Caco-2 (cell line): Measurements from ENCODE around the gene CXorf58. TPM values are rescaled to one million over a fixed set of nuclear protein-coding genes. Genes with fewer than 3 reads are reported as not detected.

Source experiments
- BruUV-seq: library from RNA; stranded (reverse); fragments of 400-500 nt; replicated peaks from 2 replicates; lab custom pipeline; 2021; lab: Mats Ljungman, UMichigan
- CTCF ChIA-PET: fragments of 300-600 bp; sonication (Branson Sonifier 250); formaldehyde crosslinking; loops from one replicate; lab custom pipeline; 2022; ENCODE audit warnings: antibody characterized with exemption; lab: Charles Lee
- POLR2A ChIA-PET: fragments of 300-600 bp; sonication (Branson Sonifier 250); formaldehyde crosslinking; loops from one replicate; lab custom pipeline; 2022; ENCODE audit warnings: antibody characterized with exemption; lab: Charles Lee
- DNase-seq, 2 experiments: peaks; one replicate each; pipeline versions ENCODE4 v3.0.0 to v3.0.0-alpha.2; 2020 to 2022
- H3K27me3 ChIP-seq: replicated peaks from 2 replicates; pipeline ENCODE4 v1.6.0; 2011; ENCODE audit warnings: low read length; ENCODE audit not compliant: control insufficient read depth, insufficient read depth
- H3K36me3 ChIP-seq: 2 replicates; pipeline ENCODE4 v1.5.1; 2011; ENCODE audit warnings: low read length; ENCODE audit not compliant: control insufficient read depth, insufficient read depth
- H3K4me1 ChIP-seq: fragments of 250-450 bp; sonication (Bioruptor Pico); 2 replicates; pipeline ENCODE4 v1.5.1; 2020; ENCODE audit warnings: mild to moderate bottlenecking
- H3K4me3 ChIP-seq: 2 replicates; pipeline ENCODE4 v1.5.1; 2011; ENCODE audit warnings: low read depth, mild to moderate bottlenecking, control low read depth, low read length
- H3K9me3 ChIP-seq: fragments of 250-450 bp; sonication (Bioruptor Pico); 2 replicates; pipeline ENCODE4 v1.5.1; 2020; ENCODE audit warnings: mild to moderate bottlenecking, moderate library complexity
- H3K27ac Mint-ChIP-seq: one replicate; pipeline ENCODE4 v1.8.0; 2022; ENCODE audit warnings: mixed read lengths; ENCODE audit not compliant: unreplicated experiment
- H3K27me3 Mint-ChIP-seq: one replicate; pipeline ENCODE4 v1.8.0; 2022; ENCODE audit warnings: mixed read lengths; ENCODE audit not compliant: insufficient read depth, unreplicated experiment
- H3K36me3 Mint-ChIP-seq: one replicate; pipeline ENCODE4 v1.8.0; 2022; ENCODE audit warnings: mild to moderate bottlenecking, mixed read lengths; ENCODE audit not compliant: insufficient read depth, unreplicated experiment
- H3K4me1 Mint-ChIP-seq: one replicate; pipeline ENCODE4 v1.8.0; 2022; ENCODE audit warnings: low read depth, mixed read lengths; ENCODE audit not compliant: unreplicated experiment
- H3K4me3 Mint-ChIP-seq: one replicate; pipeline ENCODE4 v1.8.0; 2022; ENCODE audit warnings: mild to moderate bottlenecking, moderate library complexity, mixed read lengths; ENCODE audit not compliant: unreplicated experiment
- H3K9me3 Mint-ChIP-seq: one replicate; pipeline ENCODE4 v1.8.0; 2022; ENCODE audit warnings: mixed read lengths; ENCODE audit not compliant: unreplicated experiment
- CTCF ChIP-seq, 2 experiments: fragments of 200-600 bp in 1 of 2; IDR thresholded peaks; 1 replicate in 1 of 2; 2 replicates in 1 of 2; pipeline versions ENCODE4 v1.5.1 to v1.8.0; 2011 to 2022; ENCODE audit warnings: antibody characterized with exemption in 1 of 2, control low read depth in 1 of 2, inconsistent platforms in 1 of 2, low read depth in 1 of 2, low read length in 1 of 2, mild to moderate bottlenecking in 1 of 2, moderate library complexity in 1 of 2; ENCODE audit not compliant: insufficient read depth in 1 of 2, severe bottlenecking in 1 of 2, unreplicated experiment in 1 of 2
- intact Hi-C: fragments of 100-400 bp; cut with micrococcal nuclease; formaldehyde crosslinking; loops from one replicate; pipeline ENCODE4 v1.10.0; 2022; ENCODE audit not compliant: unreplicated experiment
- total RNA-seq: library from RNA; stranded (reverse); gene quantifications from 2 replicates; pipeline ENCODE4 v1.2.3, GENCODE V29; 2022

CXorf58 gene
- total RNA-seq, 1 experiment from 2014 or later, result not detected

- H3K4me3 ChIP-seq, result no peak overlapping the region
- Mint-ChIP-seq H3K27me3 (no peaks in the 10 kb centered on the region), H3K4me1 (no peaks in the 10 kb centered on the region), H3K27ac (no peak overlapping the region), H3K4me3 (no peak overlapping the region), H3K36me3 (no peaks in the 10 kb centered on the region), H3K9me3 (no peaks in the 10 kb centered on the region)
- no peaks in the 10 kb centered on the region for H3K27me3 ChIP-seq
- no peaks in the 10 kb centered on the region for H3K36me3 ChIP-seq
- no peaks in the 10 kb centered on the region for H3K4me1 ChIP-seq
- POLR2A ChIA-PET, result no interaction called here
- TF ChIP-seq CTCF (IDR thresholded peaks at IDR 0.05; ENCODE audit: insufficient read depth in 1 of 2, low read depth in 1 of 2, low read length in 1 of 2, severe bottlenecking in 1 of 2, unreplicated experiment in 1 of 2), result no peak
- H3K9me3 ChIP-seq, result no peaks in the 10 kb centered on the region
- no TSS peak for BruUV-seq
- CTCF ChIA-PET, result no interaction called here
- intact Hi-C loops, result no loop called here
- no peak for DNase-seq
Measured at GRCh38 chrX:23953908-23954269, 46.1 kb downstream of the CXorf58 start.

GRCh38 chrX:23954396-23954795 is 46.6 kb downstream of the CXorf58 start:
- no peak overlapping the region for H3K4me3 ChIP-seq
- H3K36me3 ChIP-seq, result no peaks in the 10 kb centered on the region
- no peaks in the 10 kb centered on the region for H3K27me3 Mint-ChIP-seq
- ChIA-PET POLR2A (no interaction called here), CTCF (no interaction called here)
- H3K4me1 Mint-ChIP-seq, result no peaks in the 10 kb centered on the region
- peak in 1 of 2 experiments; percentile 35 for DNase-seq
- no peak for TF ChIP-seq CTCF (IDR thresholded peaks at IDR 0.05; ENCODE audit: insufficient read depth in 1 of 2, low read depth in 1 of 2, low read length in 1 of 2, severe bottlenecking in 1 of 2, unreplicated experiment in 1 of 2)
- H3K27ac Mint-ChIP-seq, result no peak overlapping the region
- H3K9me3 ChIP-seq, result no peaks in the 10 kb centered on the region
- H3K4me1 ChIP-seq, result no peaks in the 10 kb centered on the region
- H3K36me3 Mint-ChIP-seq, result no peaks in the 10 kb centered on the region
- BruUV-seq, result no TSS peak
- intact Hi-C loops, result no loop called here
- no peaks in the 10 kb centered on the region for H3K9me3 Mint-ChIP-seq
- H3K27me3 ChIP-seq, result no peaks in the 10 kb centered on the region
- H3K4me3 Mint-ChIP-seq, result no peak overlapping the region

GRCh38 chrX:23959781-23960180 is 52.0 kb downstream of the CXorf58 start:
- BruUV-seq, result no TSS peak
- H3K27ac Mint-ChIP-seq, result no peak overlapping the region
- no peaks in the 10 kb centered on the region for H3K27me3 ChIP-seq
- no peak for TF ChIP-seq CTCF (IDR thresholded peaks at IDR 0.05; ENCODE audit: insufficient read depth in 1 of 2, low read depth in 1 of 2, low read length in 1 of 2, severe bottlenecking in 1 of 2, unreplicated experiment in 1 of 2)
- H3K27me3 Mint-ChIP-seq, result no peaks in the 10 kb centered on the region
- ChIA-PET POLR2A (no interaction called here), CTCF (no interaction called here)
- no peak overlapping the region for H3K4me3 ChIP-seq
- no peaks in the 10 kb centered on the region for H3K4me1 Mint-ChIP-seq
- H3K4me1 ChIP-seq, result no peaks in the 10 kb centered on the region
- no peaks in the 10 kb centered on the region for H3K36me3 Mint-ChIP-seq
- no peaks in the 10 kb centered on the region for H3K9me3 ChIP-seq
- H3K36me3 ChIP-seq, result no peaks in the 10 kb centered on the region
- no peaks in the 10 kb centered on the region for H3K9me3 Mint-ChIP-seq
- no peak for DNase-seq
- intact Hi-C loops, result no loop called here
- H3K4me3 Mint-ChIP-seq, result no peak overlapping the region
